ENCODE measurements around the gene POLR2J. TPM values are rescaled to one million over a fixed set of nuclear protein-coding genes. Genes with fewer than 3 reads are reported as not detected.

The POLR2J gene
- total and polyA plus RNA-seq, 8 donors, result 1.2 to 152 (median 8.0) TPM

DNA sequence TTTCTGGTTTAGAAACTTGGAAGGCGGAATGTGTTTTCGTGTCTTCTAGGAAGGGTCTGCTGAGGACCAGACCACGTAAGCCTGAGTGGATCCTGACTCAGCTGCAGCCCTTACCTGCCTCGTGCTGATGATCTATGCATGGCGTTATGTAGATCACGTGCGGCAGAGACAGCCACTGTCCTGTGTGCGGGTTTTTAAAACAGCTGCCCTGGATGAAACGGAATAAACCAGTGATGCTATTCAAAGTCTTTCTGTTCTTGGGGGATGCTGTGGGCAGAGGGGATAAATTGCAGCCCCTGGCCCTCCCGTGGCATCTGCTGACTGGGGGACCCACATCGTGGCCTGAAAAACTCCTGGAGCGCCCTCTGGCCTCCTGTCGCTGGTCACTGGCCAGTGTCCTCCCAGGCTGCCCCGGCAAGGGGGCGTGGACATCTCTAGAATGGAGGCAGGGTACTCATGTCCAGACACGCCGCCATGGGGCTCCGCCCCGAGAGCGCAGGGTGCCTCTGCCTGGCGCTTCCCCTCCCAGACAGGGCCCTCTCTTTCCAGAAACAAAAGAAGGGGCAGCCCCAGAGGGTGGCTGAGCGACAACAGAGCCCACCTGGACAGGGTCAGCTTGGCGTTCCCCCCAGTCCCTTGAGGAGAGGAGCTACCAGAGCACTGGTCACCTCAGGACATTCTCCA, 27.2 kb downstream of the POLR2J start:
- Histone ChIP-seq H3K9me3 (no peaks in the 10 kb centered on the region), H3K4me3 (no peak overlapping the region), H3K27ac (no peak overlapping the region), H3K4me1 (peaks cover 0 to 5% (median 0%) of the 10 kb centered on the region in 4 donors), H3K27me3 (no peaks in the 10 kb centered on the region), H3K36me3 (peaks cover 3 to 40% (median 31%) of the 10 kb centered on the region in 4 donors)
- TF ChIP-seq POLR2AphosphoS5 (IDR thresholded peaks at IDR 0.05) (no peak), POLR2A (IDR thresholded peaks at IDR 0.05) (no peak), EP300 (IDR thresholded peaks at IDR 0.05) (no peak)
- TF ChIP-seq, protein P1, sequence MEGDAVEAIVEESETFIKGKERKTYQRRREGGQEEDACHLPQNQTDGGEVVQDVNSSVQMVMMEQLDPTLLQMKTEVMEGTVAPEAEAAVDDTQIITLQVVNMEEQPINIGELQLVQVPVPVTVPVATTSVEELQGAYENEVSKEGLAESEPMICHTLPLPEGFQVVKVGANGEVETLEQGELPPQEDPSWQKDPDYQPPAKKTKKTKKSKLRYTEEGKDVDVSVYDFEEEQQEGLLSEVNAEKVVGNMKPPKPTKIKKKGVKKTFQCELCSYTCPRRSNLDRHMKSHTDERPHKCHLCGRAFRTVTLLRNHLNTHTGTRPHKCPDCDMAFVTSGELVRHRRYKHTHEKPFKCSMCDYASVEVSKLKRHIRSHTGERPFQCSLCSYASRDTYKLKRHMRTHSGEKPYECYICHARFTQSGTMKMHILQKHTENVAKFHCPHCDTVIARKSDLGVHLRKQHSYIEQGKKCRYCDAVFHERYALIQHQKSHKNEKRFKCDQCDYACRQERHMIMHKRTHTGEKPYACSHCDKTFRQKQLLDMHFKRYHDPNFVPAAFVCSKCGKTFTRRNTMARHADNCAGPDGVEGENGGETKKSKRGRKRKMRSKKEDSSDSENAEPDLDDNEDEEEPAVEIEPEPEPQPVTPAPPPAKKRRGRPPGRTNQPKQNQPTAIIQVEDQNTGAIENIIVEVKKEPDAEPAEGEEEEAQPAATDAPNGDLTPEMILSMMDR (IDR thresholded peaks at IDR 0.05), result no peak
- 46 to 56% (median 47%) methylated on average over 14 to 23 of the region's 23 CpGs for WGBS, 5 donors
- intact Hi-C loops (cut with DNase I; ENCODE audit: low total_unique reads), result no loop called here
- no peak for DNase-seq

DNA sequence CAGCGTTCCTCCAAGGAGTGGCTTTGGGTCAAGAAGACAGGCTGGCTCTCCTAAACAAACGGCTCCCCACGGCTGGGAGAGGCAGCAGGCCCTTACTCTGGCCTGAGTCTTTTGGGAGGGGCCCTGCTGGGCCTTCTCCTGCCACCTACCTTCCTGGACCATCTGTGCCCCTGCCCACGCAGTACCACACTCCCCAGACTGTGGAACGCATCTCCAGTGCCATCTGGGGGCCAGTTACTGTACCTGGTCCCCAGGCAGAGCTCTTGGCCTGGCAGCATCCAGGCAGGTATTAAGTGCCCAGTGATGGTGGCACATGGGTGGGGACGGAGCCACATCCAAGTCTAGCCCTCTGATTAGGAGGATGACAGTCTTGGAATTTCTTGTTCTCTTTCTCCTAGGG, 28.5 kb downstream of the POLR2J start:
- Histone ChIP-seq H3K4me1 (peaks cover 0 to 5% (median 0%) of the 10 kb centered on the region in 4 donors), H3K4me3 (no peak overlapping the region), H3K27ac (no peak overlapping the region), H3K27me3 (no peaks in the 10 kb centered on the region), H3K36me3 (peaks cover 8 to 36% (median 29%) of the 10 kb centered on the region in 4 donors), H3K9me3 (no peaks in the 10 kb centered on the region)
- no peak for DNase-seq
- intact Hi-C loops (cut with DNase I; ENCODE audit: low total_unique reads), result no loop called here
- WGBS, 5 donors, result 62 to 76% (median 67%) methylated on average over 6 of the region's 6 CpGs
- no peak for TF ChIP-seq POLR2A (IDR thresholded peaks at IDR 0.05)

DNA sequence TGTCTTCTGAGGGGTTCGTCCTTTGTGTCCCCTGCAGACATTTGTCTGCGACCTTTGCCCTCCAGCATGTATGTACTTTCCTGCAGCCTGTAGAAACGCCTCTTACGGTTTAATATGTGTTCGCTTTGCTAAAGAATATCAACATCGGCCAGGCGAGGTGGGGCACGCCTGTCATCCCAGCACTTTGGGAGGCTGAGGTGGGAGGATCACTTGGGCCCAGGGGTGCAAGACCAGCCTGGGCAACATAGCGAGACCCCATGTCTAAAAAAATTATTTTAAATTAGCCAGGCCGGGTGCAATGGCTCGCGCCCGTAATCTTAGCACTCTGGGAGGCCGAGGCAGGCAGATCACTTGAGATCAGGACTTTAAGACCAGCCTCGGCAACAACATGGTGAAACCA, 29.6 kb downstream of the POLR2J start:
- TF ChIP-seq POLR2A (IDR thresholded peaks at IDR 0.05) (no peak), EP300 (IDR thresholded peaks at IDR 0.05) (no peak), POLR2AphosphoS5 (IDR thresholded peaks at IDR 0.05) (no peak)
- TF ChIP-seq, protein P1 (IDR thresholded peaks at IDR 0.05), result no peak
- no peak for DNase-seq
- Histone ChIP-seq H3K4me1 (peaks cover 0 to 5% (median 0%) of the 10 kb centered on the region in 4 donors), H3K36me3 (peaks cover 8 to 37% (median 33%) of the 10 kb centered on the region in 4 donors), H3K27ac (no peak overlapping the region), H3K4me3 (no peak overlapping the region), H3K27me3 (no peaks in the 10 kb centered on the region), H3K9me3 (no peaks in the 10 kb centered on the region)
- 94 to 97% (median 95%) methylated on average over 12 to 15 of the region's 15 CpGs for WGBS, 5 donors
- intact Hi-C loops (cut with DNase I; ENCODE audit: low total_unique reads), result no loop called here

DNA sequence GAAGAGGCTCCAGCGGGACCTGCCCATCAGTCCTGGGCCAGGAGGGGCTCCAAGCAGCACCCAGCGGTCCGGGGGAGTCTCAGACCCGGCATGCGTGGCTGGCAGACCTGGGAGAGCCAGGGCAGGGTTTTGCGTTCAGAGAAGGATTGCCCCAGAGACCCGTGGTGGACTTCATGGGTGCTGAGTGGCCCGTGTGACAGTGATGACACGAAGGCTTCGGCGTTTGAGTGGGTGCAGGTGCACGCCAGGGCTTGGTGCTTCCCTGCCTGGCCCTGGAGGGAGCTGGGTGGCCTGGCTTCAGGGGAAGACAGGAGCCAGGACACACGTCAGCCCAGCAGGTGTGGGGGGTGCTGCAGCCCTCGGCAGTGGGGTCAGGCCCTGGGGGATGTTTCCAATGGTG, 31.4 kb downstream of the POLR2J start:
- WGBS, 5 donors, result 86 to 96% (median 93%) methylated on average over 9 to 14 of the region's 14 CpGs
- peaks cover 0 to 5% (median 0%) of the 10 kb centered on the region in 4 donors for H3K4me1 ChIP-seq
- TF ChIP-seq EP300 (IDR thresholded peaks at IDR 0.05) (no peak), POLR2A (IDR thresholded peaks at IDR 0.05) (no peak), POLR2AphosphoS5 (IDR thresholded peaks at IDR 0.05) (no peak)
- TF ChIP-seq, protein P1 (IDR thresholded peaks at IDR 0.05), result no peak
- H3K27ac ChIP-seq, result no peak overlapping the region
- H3K27me3 ChIP-seq, result no peaks in the 10 kb centered on the region
- H3K4me3 ChIP-seq, result no peak overlapping the region
- intact Hi-C loops (cut with DNase I; ENCODE audit: low total_unique reads), result no loop called here
- no peak for DNase-seq
- peaks cover 8 to 40% (median 35%) of the 10 kb centered on the region in 4 donors for H3K36me3 ChIP-seq
- no peaks in the 10 kb centered on the region for H3K9me3 ChIP-seq
